SIG-M5 (cell line): ENCODE measurements around the gene CHST15.

Experiments used
- DNase-seq: peaks from one replicate; lab custom pipeline; 2025; lab: John Stamatoyannopoulos, UW

CHST15 gene

GRCh38 chr10:124092860-124093773 lies at the start of gene CHST15:
Gene CHST15 (minus strand): TSS chr10:124093598. CDS start chr10:124046212, 47,386 bp downstream.
- DNase-seq, result no peak

GRCh38 chr10:124142960-124143359 lies 49.6 kb upstream of the CHST15 start:
- no peak for DNase-seq

GRCh38 chr10:124142006-124142739 lies 48.8 kb upstream of the CHST15 start:
- DNase-seq, result no peak

- no peak for DNase-seq
These were observed 45.5 kb upstream of the CHST15 start for GRCh38 chr10:124138883-124139348.

- DNase-seq, result no peak
These were observed 44.9 kb upstream of the CHST15 start for GRCh38 chr10:124138195-124138882.

- no peak for DNase-seq
These were observed 41.0 kb upstream of the CHST15 start for GRCh38 chr10:124134251-124134893.

- DNase-seq, result no peak
These were observed 39.5 kb upstream of the CHST15 start for GRCh38 chr10:124132876-124133275.

GRCh38 chr10:124132306-124132705 lies 38.9 kb upstream of the CHST15 start:
- no peak for DNase-seq

- DNase-seq, result no peak
These were observed 37.8 kb upstream of the CHST15 start for GRCh38 chr10:124131172-124131571.

GRCh38 chr10:124130198-124130900 lies 37.0 kb upstream of the CHST15 start:
- DNase-seq, result no peak

- no peak for DNase-seq
These were observed 36.1 kb upstream of the CHST15 start for GRCh38 chr10:124129471-124129870.

- no peak for DNase-seq
These were observed 35.4 kb upstream of the CHST15 start for GRCh38 chr10:124128811-124129145.

GRCh38 chr10:124127965-124128810 lies 34.8 kb upstream of the CHST15 start:
- no peak for DNase-seq

- DNase-seq, result no peak
These were observed 34.2 kb upstream of the CHST15 start for GRCh38 chr10:124127563-124127962.

GRCh38 chr10:124126983-124127385 lies 33.6 kb upstream of the CHST15 start:
- no peak for DNase-seq

GRCh38 chr10:124126145-124126982 lies 33.0 kb upstream of the CHST15 start:
- no peak for DNase-seq

- no peak for DNase-seq
These were observed 32.1 kb upstream of the CHST15 start for GRCh38 chr10:124125305-124126116.

GRCh38 chr10:124124769-124125161 lies 31.4 kb upstream of the CHST15 start:
- DNase-seq, result no peak
